Activated T-cell treated with anti-CD3 and anti-CD28 coated beads, Interleukin-2, amount 50 U/mL, for 1 hour (primary cell): ENCODE measurements around the gene AUH.

ENCODE experiments used
- DNase-seq: peaks from one replicate; pipeline ENCODE4 v3.0.0-alpha.2; 2020

Gene AUH

DNA sequence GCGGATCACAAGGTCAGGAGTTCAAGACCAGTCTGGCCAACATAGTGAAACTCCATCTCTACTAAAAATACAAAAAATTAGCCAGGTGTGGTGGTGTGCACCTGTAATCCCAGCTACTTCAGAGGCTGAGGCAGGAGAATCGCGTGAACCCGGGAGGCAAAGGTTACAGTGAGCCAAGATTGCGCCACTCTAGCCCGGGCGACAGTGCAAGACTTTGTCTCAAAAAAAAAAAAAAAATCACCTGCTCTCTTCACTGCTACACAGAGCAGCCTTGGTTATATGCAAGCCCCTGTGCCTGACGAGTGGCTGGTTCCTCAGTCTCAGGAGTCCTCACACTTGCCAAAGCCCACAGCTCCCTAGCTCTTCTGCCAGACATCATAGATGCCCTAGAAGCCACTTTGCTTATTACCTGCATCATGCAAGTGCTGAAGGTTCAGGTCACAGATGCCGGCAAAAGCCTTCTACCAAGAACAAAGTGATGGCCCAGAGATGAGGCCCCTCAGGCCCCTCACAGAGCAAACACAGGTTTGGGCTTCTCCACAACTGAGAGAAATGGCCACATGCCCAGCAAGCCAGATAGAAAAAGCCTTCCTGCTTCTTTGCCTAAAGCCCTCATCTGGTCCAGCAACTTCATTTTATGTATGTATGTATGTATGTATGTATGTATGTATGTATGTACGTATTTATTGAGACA, 176.4 kb downstream of the AUH start:
- no peak for DNase-seq

DNA sequence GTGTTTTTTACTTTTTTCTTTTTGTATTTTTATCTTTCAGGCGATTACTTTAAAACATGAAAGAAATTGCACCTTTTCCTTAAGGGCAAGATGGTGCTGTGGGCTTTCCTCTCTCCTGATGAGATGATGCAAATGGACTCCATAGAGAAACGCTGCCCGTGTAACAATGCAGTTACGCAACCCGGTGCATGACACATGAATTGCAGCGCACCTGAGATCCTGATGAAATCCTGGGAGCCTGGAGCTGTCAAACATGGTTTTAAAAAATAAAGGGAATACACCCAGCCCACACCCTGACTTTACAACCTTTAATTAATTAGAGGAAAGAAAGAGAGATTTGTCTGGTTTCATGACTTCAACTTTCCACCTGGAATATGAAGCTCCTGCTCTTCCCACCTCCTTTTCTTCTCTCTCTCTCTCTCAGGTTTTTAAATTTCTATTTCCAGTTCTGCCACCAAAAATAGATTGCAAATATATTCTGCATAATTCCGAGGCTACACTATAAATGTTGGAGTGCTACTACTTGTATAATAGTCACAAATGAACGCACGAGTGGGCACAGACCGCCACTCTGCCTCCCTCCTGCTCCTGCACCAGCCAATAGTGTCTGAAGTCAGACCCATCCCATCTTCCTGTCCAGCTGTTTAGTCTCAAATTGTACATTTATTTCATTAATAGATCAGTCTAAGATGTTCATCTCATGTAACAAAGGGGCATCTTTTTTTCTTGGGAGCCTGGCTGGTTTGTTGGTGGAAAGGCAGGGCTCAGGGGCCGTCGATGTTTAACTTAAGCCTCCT, 179.1 kb downstream of the AUH start:
- DNase-seq: no peak

DNA sequence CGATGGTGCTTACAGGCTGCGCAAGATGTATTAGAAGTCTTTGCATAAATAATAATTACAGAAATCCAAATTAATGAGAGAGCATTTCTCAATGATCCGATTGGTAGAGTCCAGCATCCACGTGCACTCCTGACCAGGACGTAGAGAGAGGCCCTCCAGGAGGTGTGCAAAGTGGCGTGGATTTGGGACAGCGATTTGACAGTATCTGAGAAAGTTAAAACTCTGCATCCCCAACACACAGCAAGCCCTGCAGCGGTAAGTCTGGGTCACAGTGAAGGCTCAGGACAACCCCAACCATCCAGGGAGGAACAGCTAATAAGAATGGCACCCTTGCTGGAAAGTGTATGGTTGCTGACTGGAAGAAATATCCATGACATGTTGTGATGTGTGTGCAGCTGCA, 180.2 kb downstream of the AUH start:
- no peak for DNase-seq

DNA sequence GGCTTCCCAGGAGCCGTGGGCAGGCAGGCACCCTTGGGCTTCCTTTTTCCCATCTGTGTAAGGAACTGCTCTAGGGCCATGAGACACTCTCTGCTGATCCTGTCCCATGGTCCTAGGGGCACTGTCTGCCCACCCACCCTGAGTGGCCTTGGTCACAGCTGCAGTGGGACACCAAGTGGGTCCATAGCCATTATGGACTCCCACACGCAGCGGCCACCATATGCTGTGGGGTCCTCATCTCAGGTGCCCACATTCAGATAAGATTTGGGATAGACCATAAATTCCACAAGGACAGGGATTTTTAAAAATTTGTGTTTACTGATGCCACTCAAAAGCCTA, 180.8 kb downstream of the AUH start:
- DNase-seq: no peak

DNA sequence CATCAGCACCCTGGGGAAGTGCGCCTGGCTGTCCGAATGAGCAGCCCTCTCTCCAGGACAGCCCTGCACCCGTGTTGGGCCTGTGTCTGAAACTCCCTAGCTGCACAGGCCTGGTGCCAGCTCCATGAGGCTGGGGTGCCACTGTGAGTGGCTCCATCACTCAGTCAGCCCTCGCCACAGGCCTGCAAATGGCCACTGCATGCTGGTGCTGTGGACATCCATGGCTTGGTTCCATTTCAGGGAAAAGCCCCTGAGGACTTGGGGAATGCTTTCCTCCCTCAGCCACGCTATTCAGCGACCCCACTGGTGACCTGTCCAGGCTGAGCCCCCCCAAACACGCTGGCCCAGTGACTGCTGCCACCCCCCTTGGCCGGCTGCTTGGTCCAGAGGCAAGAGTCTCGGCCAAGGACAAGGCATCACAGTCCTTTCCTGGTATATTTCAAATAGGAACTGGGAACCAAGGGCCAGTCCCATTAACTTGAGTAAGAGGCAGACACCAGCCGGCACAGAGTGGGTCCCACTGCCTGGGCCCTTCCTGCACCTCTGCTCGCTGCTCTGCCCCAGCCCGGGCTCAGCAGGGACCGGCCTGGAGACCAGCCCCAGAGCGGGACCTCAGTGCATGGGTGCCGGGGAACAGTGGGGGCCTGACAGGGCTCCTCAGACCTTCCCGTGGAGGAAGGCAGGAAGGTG, 181.3 kb downstream of the AUH start:
- DNase-seq: no peak

DNA sequence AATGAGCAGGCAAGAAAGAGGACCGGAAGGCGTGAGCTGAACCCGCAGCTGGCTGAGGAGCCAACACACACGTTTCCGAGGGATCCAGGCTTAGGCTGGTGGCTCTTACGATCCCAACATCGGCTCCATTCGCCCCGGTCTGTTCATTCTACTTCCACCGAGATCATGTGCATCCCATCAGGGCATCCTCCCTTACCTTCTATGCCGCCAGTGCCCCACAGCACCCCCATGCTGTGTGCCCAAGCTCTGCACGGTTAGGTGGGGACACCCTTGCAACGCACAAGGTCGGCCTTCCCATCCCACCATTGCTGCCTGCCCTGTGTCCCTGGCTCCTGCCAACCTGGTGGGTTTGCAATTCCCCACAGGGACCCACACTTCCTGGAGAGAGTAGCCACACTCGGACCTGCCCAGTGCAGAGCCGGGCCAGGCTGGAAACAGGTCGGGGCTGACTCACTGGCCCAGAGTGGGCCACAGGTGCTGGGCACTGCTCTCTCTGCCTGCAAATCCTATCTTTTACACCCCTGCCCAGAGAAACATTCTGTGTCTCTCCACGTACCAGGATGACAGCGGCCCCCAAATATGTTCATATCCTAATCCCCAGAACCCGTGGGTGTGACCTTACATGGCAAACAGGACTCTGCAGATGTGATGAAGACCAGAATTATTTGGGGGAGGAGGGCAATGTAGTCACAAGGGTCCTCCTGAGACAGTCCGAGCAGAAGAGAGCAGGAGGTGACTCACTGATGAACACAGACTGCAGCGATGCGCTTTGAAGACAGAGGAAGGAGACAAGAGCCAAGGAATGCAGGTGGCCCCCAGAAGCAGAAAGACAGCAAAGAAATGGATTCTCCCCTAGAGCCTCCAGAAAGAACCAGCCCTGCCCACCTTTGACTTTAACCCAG, 182.2 kb downstream of the AUH start:
- no peak for DNase-seq

DNA sequence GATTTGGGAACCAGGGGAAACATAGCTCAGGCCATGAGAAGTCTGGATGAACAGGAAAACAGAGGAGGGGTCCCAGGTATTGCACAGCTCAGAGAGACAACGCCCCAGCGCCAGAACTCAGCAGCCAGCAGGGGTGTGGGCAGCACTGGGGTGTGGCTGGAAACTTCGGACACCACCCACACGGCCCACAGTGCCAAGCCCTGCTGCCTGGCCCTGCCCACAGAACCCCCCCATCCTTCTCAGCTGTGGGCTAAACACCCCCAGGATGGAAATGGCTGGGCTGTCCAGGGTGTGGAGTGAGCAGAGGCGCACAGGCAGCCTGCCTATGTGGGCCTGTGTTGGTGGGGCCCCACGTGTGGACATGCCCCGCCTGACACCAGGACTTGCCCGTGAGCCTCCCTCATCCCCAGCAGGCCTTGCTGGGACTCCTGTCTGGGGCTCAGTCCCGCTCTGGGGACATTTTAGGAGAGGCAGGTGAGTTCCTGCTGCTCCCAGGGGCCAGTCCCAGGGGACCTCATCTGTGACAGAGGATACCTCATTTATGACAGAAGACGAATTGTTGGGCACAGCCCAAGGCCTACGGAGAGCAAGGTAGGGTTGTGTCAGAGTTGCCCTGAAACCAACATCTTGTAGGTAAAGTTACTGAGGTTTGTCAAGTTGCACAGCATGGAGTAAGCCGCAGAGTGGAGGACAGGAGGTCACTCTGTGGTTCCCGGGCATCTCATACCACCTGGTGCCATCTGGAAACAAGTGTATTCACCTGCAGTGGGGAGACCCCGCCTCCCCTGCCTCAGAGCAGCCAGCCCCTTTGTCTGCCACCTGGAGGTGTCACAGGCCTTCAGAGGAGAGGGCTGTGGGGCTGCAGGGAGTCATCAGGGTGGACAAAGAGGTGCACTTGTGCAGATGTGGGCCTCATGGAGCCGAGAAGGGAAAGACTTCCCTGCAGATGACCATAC, 183.2 kb downstream of the AUH start:
- DNase-seq: no peak

DNA sequence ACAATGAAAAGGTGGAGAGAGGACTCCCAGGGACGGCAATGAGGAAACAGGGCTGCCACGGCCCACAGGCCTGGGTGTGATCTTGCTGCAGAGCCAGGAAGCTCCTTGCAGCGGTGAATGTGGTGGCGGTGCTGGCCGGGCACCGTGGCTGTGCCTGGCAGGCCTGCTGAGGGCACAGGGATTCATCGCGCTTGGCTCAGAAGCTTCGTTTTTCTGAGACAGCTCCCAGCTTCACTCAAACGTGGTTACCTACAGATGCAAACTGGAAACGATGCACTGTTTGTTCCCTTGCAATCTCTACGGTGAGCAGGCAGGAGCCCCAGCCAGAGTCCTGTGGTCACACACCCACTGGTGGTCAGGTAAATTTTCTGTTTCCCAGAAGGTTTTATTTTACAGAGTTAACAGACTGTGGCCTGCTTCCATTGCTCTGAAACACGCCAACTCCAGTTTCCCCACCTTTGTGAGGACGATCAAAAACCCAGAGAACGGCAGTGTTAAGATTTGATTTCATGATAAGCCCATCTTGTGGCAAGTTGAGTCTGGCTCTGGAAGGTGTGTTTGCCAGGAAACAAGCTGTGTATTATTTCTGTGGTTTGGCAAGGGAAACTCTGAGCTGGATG, 183.9 kb downstream of the AUH start:
- no peak for DNase-seq

DNA sequence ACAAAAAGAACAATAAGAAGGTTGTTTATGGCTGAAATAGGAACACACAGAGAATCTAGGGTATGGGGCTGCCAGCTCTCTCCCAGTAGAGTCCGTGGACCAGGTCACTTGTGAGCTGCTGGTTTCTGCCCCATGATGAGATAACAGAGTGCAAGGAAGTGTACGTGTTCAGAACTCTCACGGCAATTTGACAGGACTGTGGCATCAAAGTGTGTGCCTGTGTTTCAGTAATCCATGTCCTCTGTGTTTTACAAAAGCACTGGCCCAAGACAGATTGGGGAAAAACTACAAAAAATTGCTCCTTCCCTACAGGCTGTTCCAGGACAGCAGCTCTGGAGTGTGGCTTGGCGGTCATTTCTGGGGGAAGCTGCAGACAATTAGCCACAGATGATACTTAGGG, 184.6 kb downstream of the AUH start:
- DNase-seq: no peak

DNA sequence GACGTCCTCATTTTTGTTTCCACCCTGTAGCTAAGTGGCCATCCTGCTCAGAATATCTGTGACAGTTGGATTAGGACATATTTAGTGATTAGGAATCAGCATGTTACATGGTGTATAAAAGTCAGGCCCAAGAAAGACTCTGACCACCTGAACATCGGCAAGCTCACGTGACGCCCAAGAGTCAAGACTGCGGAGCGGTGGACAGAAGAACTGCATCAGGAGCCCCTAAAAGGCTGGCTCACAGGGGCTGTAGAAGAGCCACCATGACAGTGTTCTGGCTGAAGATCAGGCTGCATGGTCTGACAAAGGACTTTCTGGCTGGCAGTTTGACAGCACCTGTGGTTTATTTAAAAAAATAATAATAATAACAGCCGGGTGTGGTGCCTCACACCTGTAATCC, 185.3 kb downstream of the AUH start:
- DNase-seq: no peak

DNA sequence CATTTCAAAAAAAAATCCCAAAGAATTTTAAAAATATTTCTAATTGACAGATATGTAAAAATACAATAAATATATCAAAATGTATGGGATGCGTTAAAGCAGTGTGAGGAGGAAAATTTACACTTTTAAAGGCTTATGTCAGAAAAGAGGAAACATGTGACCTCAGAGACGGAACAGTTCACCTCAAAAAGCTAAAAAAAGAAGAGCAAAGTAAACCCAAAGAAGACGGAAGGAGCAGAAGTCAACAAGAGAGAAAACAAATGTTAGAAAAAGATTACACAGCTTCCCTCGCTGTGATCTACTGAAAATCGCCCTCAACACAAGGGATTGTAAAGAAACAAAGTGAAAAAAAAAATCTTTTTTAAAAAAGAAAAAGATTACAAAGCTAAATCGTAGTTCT, 186.9 kb downstream of the AUH start:
- DNase-seq: no peak

DNA sequence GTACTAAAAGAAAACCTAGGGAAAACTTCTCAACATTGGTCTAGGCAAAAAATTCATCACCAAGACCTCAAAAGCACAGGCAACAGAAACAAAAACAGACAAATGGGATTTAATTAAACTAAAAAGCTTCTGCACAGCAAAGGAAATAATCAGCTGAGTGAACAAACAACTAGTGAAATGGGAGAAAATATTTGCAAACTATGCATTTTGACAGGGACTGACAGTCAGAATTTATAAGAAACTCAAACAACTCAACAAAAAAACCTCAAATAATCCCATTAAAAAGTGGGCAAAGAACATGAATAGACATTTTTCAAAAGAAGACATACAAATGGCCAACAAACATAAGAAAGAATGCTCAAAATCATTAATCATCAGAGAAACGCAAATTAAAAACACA, 189.4 kb downstream of the AUH start:
- no peak for DNase-seq

DNA sequence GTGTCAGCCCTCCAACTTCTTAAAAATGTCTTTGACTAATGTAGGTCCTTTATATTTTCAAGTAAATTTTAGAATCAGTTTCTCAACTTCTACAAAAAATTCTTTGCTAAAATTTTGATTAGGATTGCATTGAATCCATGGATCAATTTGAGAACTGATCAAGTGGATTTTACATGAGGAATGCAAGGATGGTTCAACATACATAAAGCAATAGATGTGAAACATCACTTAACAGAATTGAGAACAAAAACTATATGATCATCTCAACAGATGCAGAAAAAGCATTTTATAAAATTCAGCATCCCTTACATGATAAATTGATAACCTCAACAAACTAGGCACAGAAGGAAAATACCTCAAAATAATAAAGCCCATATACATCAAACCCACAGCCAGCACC, 190.8 kb downstream of the AUH start:
- DNase-seq: no peak

DNA sequence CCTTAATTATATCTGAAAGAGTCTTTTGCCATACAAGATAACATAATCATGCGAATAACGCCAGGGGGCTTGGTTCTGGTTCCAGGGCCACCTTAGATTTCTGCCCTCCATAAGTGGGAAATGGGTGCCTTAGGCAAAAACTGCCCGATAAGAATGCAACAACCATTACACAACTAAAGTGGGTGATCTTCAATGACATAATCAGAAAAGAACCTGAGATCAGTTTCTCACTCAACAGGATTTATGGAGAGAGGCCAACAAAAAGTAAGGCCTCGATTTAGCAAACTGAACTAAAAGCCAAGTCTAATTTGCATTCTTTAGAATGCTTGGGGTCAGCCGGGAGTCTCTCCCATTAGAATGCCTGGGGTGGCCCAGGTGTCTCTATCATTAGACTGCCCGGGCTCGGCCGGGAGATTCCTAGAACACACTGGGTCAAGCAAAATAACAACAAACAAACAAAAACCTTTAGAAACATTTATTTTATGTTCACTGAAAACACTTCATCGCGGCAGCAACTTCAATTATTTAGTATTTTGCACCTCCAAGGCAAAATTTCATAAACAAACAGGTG, 194.8 kb downstream of the AUH start:
- no peak for DNase-seq

DNA sequence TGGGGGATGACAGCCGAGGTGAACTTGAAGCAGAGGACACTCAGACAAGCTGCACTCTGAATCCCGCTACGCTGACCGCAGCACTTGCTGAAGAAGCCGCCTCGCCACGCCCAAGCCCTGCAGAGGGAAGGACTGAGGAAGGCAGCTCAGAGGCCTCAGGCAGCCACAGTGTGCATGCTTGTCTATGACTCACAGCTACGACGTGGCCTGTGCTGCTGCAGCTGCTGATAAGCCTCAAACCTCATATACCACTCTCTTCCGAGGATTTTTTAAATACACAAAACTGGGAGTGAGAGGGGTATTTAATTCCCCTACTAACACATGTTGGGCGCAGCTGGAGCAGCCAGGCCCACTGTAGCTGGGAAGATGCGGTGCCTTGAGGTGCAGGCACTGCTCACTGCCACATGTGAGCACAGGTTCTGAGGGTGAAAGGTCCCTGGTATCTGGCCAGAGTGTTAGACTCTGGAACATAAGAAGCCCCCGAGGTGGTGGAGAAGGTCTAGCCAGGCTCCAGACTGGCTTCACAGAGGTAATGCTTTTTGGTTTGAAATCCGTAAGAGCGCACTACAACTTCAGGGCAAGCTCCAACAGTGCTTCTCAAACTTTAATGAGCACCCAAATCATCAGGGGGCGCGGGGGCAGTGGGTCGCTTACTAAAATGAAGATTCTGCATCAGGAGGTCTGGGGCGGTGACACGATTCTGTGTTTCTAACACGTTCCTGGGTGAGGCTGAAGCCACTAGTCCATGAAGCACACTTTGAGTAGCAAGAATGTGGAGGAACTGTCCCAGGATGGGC, 196.8 kb downstream of the AUH start:
- peak; percentile 57 for DNase-seq
